SK-N-SH (cell line): ENCODE results near the gene ZNF518A. TPM values are rescaled to one million over a fixed set of nuclear protein-coding genes. Genes with fewer than 3 reads are reported as not detected.

ENCODE experiments used
- CTCF ChIA-PET: fragments of 300-600, 350-600 bp; formaldehyde crosslinking; extraction: SDS; loops from one replicate; lab custom pipeline; 2021; lab: Yijun Ruan, JAX
- POLR2A ChIA-PET: fragments of 350-600 bp; sonication (Branson Sonifier 250); formaldehyde crosslinking; extraction: SDS; loops from one replicate; lab custom pipeline; 2020; ENCODE audit warnings: antibody characterized with exemption, inconsistent platforms; lab: Yijun Ruan, JAX
- DNase-seq: peaks from one replicate; pipeline ENCODE4 v3.0.0; 2012
- H2AFZ ChIP-seq: fragments of 200-600 bp; sonication (generic); 2 replicates; pipeline ENCODE4 v1.8.1; 2016; ENCODE audit warnings: antibody characterized with exemption, mild to moderate bottlenecking, low read depth
- H3F3A ChIP-seq: fragments of 200-600 bp; sonication (generic); replicated peaks from 2 replicates; pipeline ENCODE3; 2016; ENCODE audit warnings: antibody characterized with exemption, mild to moderate bottlenecking; ENCODE audit not compliant: insufficient read depth
- H3K27ac ChIP-seq, 2 experiments: fragments of 200-500 bp in 1 of 2; fragments of 200-600 bp in 1 of 2; sonication (Bioruptor generic) in 1 of 2; sonication (generic), shearing (Covaris generic) in 1 of 2; 2 replicates each; pipeline versions ENCODE4 v1.5.1 to v1.6.1; 2014 to 2016; ENCODE audit warnings: low read depth in 2 of 2, inconsistent platforms in 1 of 2, low read length in 1 of 2, mild to moderate bottlenecking in 1 of 2, mixed read lengths in 1 of 2
- H3K27me3 ChIP-seq: fragments of 200-600 bp; sonication (generic), shearing (Covaris generic); 2 replicates; pipeline ENCODE4 v1.6.1; 2016; ENCODE audit warnings: mixed run types; ENCODE audit not compliant: insufficient read depth
- H3K36me3 ChIP-seq, 2 experiments: fragments of 200-500 bp in 1 of 2; fragments of 200-600 bp in 1 of 2; sonication (Bioruptor generic) in 1 of 2; sonication (generic) in 1 of 2; replicated peaks in 1 of 2; 2 replicates each; pipeline versions ENCODE3 to v1.5.1; 2014 to 2016; ENCODE audit warnings: low read length in 1 of 2, mild to moderate bottlenecking in 1 of 2; ENCODE audit not compliant: insufficient read depth in 2 of 2, control insufficient read depth in 1 of 2
- H3K4me1 ChIP-seq, 2 experiments: fragments of 200-500 bp in 1 of 2; fragments of 200-600 bp in 1 of 2; sonication (Bioruptor generic) in 1 of 2; sonication (generic), shearing (Covaris generic) in 1 of 2; 2 replicates each; pipeline versions ENCODE4 v1.5.1 to v1.6.1; 2014 to 2016; ENCODE audit warnings: low read depth in 1 of 2, low read length in 1 of 2, mixed run types in 1 of 2; ENCODE audit not compliant: insufficient read depth in 2 of 2, control insufficient read depth in 1 of 2
- H3K4me2 ChIP-seq: fragments of 200-600 bp; sonication (generic), shearing (Covaris generic); 2 replicates; pipeline ENCODE4 v1.6.1; 2017; ENCODE audit warnings: mixed run types
- H3K4me3 ChIP-seq, 2 experiments: fragments of 200-500 bp in 1 of 2; fragments of 200-600 bp in 1 of 2; sonication (Bioruptor generic) in 1 of 2; sonication (generic), shearing (Covaris generic) in 1 of 2; 2 replicates each; pipeline versions ENCODE4 v1.5.1 to v1.8.1; 2014 to 2016; ENCODE audit warnings: low read depth in 2 of 2, inconsistent platforms in 1 of 2, low read length in 1 of 2, mild to moderate bottlenecking in 1 of 2, mixed read lengths in 1 of 2, moderate library complexity in 1 of 2
- H3K79me2 ChIP-seq: fragments of 200-600 bp; sonication (generic); 2 replicates; pipeline ENCODE4 v1.8.1; 2017; ENCODE audit warnings: mild to moderate bottlenecking; ENCODE audit not compliant: insufficient read depth
- H3K9ac ChIP-seq: fragments of 200-600 bp; sonication (generic); 2 replicates; pipeline ENCODE4 v1.6.1; 2017; ENCODE audit warnings: mixed run types
- H3K9me2 ChIP-seq: fragments of 200-600 bp; sonication (generic); 2 replicates; pipeline ENCODE4 v1.6.1; 2017; ENCODE audit warnings: mixed run types
- H3K9me3 ChIP-seq: fragments of 200-600 bp; sonication (generic); 2 replicates; pipeline ENCODE4 v1.6.1; 2017; ENCODE audit warnings: mixed run types, mild to moderate bottlenecking, moderate library complexity
- H4K20me1 ChIP-seq: fragments of 200-600 bp; sonication (generic); 2 replicates; pipeline ENCODE4 v1.6.1; 2017; ENCODE audit warnings: mild to moderate bottlenecking, mixed run types; ENCODE audit not compliant: insufficient read depth
- CHD2 ChIP-seq: fragments of 150-350 bp; IDR thresholded peaks from 2 replicates; pipeline ENCODE4 v1.6.1; 2018; ENCODE audit warnings: low read length; ENCODE audit not compliant: partially characterized antibody
- ELF1 ChIP-seq: IDR thresholded peaks from 2 replicates; pipeline ENCODE4 v1.4.0; 2012
- EP300 ChIP-seq, 2 experiments: IDR thresholded peaks; 2 replicates each; pipeline versions ENCODE4 v1.4.0 to v1.6.1; 2012; ENCODE audit warnings: borderline replicate concordance in 1 of 2, low read depth in 1 of 2, low read length in 1 of 2
- EZH2phosphoT487 ChIP-seq: fragments of 200-600 bp; sonication (generic); IDR thresholded peaks from 2 replicates; pipeline ENCODE4 v1.6.1; 2017; ENCODE audit warnings: low read depth, mixed run types, mild to moderate bottlenecking, antibody characterized with exemption, moderate library complexity, borderline replicate concordance
- FOSL2 ChIP-seq: IDR thresholded peaks from 2 replicates; pipeline ENCODE4 v1.4.0; 2012; ENCODE audit warnings: low read depth, mild to moderate bottlenecking, moderate library complexity, borderline replicate concordance
- FOXM1 ChIP-seq: IDR thresholded peaks from 2 replicates; pipeline ENCODE4 v1.4.0; 2012; ENCODE audit warnings: low read depth, mild to moderate bottlenecking
- GABPA ChIP-seq: IDR thresholded peaks from 2 replicates; pipeline ENCODE4 v1.4.0; 2012; ENCODE audit warnings: low read depth, mild to moderate bottlenecking
- MXI1 ChIP-seq: IDR thresholded peaks from 2 replicates; pipeline ENCODE4 v1.6.1; 2012; ENCODE audit warnings: mild to moderate bottlenecking, low read depth, low read length, improper control_type of control experiment
- RCOR1 ChIP-seq: fragments of 150-350 bp; IDR thresholded peaks from 2 replicates; pipeline ENCODE4 v1.6.1; 2017; ENCODE audit warnings: antibody characterized with exemption, low read length
- RFX5 ChIP-seq: IDR thresholded peaks from 2 replicates; pipeline ENCODE4 v1.6.1; 2012; ENCODE audit warnings: mild to moderate bottlenecking, improper control_type of control experiment, low read length
- RXRA ChIP-seq: IDR thresholded peaks from 2 replicates; pipeline ENCODE4 v1.4.0; 2012; ENCODE audit warnings: low read depth, mild to moderate bottlenecking, borderline replicate concordance
- SIN3A ChIP-seq: IDR thresholded peaks from 2 replicates; pipeline ENCODE4 v1.6.1; 2012; ENCODE audit warnings: low read depth, mild to moderate bottlenecking, low read length, moderate library complexity, borderline replicate concordance
- SMC3 ChIP-seq: IDR thresholded peaks from 2 replicates; pipeline ENCODE4 v1.6.1; 2012; ENCODE audit warnings: low read depth, low read length, improper control_type of control experiment
- TAF1 ChIP-seq: IDR thresholded peaks from 2 replicates; pipeline ENCODE4 v1.6.1; 2012; ENCODE audit warnings: low read depth, mild to moderate bottlenecking, low read length, moderate library complexity, borderline replicate concordance
- TCF12 ChIP-seq: IDR thresholded peaks from 2 replicates; pipeline ENCODE4 v1.4.0; 2012
- TEAD4 ChIP-seq: IDR thresholded peaks from 2 replicates; pipeline ENCODE4 v1.4.0; 2012; ENCODE audit warnings: mild to moderate bottlenecking, borderline replicate concordance; ENCODE audit not compliant: insufficient read depth
- YY1 ChIP-seq: IDR thresholded peaks from 2 replicates; pipeline ENCODE4 v1.4.0; 2012; ENCODE audit warnings: low read depth, mild to moderate bottlenecking
- WGBS: methylation state at CpG from one replicate; pipeline ENCODE4 v1.1.6; 2017; ENCODE audit warnings: low lambda C conversion rate; 5-methylcytosine and 5-hydroxymethylcytosine counted together
- polyA plus RNA-seq, 3 experiments: library from polyadenylated mRNA; depleted of rRNA; stranded (reverse); fragments of >200 nt; gene quantifications; 2 replicates each; pipeline ENCODE4 v1.2.3, GENCODE V29; 2012
- TF ChIP-seq, protein P1 (sequence below): fragments of 150-350 bp; IDR thresholded peaks from 2 replicates; pipeline ENCODE4 v1.6.1; 2016; ENCODE audit warnings: mild to moderate bottlenecking, low read depth, low read length
- TF ChIP-seq, protein P2 (sequence below): IDR thresholded peaks from 2 replicates; pipeline ENCODE4 v1.4.0; 2012; ENCODE audit warnings: low read depth, borderline replicate concordance
- TF ChIP-seq, protein P3 (sequence below): IDR thresholded peaks from 2 replicates; pipeline ENCODE4 v1.4.0; 2012; ENCODE audit warnings: low read depth
- TF ChIP-seq, protein P4 (sequence below): IDR thresholded peaks from 2 replicates; pipeline ENCODE4; 2012

Gene ZNF518A, protein sequence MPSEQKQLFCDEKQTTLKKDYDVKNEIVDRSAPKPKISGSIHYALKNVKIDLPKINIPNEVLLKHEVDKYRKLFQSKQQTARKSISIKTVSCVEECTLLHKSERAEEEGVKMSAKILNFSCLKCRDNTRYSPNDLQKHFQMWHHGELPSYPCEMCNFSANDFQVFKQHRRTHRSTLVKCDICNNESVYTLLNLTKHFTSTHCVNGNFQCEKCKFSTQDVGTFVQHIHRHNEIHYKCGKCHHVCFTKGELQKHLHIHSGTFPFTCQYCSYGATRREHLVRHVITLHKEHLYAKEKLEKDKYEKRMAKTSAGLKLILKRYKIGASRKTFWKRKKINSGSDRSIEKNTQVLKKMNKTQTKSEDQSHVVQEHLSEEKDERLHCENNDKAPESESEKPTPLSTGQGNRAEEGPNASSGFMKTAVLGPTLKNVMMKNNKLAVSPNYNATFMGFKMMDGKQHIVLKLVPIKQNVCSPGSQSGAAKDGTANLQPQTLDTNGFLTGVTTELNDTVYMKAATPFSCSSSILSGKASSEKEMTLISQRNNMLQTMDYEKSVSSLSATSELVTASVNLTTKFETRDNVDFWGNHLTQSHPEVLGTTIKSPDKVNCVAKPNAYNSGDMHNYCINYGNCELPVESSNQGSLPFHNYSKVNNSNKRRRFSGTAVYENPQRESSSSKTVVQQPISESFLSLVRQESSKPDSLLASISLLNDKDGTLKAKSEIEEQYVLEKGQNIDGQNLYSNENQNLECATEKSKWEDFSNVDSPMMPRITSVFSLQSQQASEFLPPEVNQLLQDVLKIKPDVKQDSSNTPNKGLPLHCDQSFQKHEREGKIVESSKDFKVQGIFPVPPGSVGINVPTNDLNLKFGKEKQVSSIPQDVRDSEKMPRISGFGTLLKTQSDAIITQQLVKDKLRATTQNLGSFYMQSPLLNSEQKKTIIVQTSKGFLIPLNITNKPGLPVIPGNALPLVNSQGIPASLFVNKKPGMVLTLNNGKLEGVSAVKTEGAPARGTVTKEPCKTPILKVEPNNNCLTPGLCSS (N-terminal part only)
- 1.7 and 2.4 TPM in 2 replicates for polyA plus RNA-seq (2012; rRNA removed)
- polyA plus RNA-seq (2012; cell fraction: cytosol; rRNA removed) = 1.8 and 2.9 TPM in 2 replicates
- polyA plus RNA-seq (2012; cell fraction: nucleus; rRNA removed) = 5.3 and 11.1 TPM in 2 replicates

DNA sequence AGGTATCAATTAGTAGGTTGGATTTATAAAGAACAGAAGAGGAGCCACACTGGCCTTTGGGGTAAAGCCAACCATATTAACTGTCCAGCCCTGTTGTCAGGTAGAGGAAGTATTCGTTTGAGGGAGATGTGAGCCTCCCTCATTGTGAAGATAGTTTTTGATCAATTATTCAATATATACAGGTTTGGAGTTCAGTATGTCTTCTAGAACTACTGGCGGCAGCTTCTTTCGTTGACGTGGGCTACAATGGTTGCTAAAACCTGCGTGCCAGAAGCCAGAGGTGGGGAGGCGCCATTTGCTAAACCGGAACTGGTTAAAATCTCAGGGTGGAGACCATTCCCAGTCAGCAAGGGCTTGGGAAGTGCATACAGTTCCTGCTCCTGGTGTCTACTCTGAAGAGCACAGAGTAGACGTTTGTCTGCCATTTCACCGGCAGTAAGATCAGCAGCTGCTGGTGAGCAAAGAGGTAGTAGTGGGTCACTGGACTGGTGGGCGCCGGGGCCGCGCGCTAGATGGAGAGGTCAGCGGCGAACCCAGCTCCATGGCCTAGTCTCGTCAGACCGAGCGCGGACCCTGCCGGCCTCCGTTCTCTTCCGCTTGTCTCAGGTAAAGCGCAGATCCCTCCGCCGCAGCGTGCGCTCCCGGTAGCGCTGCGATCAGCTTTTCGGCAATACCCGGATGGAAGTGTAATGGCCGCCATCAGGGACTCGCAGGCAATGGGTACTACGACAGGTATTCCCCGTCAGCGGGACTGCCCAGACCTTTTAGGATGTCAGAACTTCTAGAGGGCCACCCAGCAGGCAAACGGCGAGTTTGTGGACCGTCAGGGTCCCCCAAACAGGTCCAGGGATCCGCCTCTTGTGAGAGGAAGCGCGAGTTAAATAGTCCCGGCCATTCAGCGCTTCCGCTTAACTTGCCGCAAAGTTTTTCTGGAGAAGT, at the start of gene ZNF518A:
ZNF518A (plus strand) TSS at position 911 of the 939 bp plus-strand sequence. CDS start 26,026 bp downstream, outside the sequence.
- Histone ChIP-seq H3K27ac (peak within 1 kb of the TSS; percentile 89 to 99), H3K27me3 (no peaks in the 10 kb centered on the region), H3K36me3 (peaks cover 10 to 20% of the 10 kb centered on the region in 2 experiments), H3K4me3 (peak within 1 kb of the TSS; percentile 77 to 85), H4K20me1 (no peaks in the 10 kb centered on the region), H3K4me2 (peak within 1 kb of the TSS; percentile 74), H3F3A (peaks cover 12% of the 10 kb centered on the region), H3K9me3 (no peaks in the 10 kb centered on the region; the same call in 1 of the 2 replicates), H3K4me1 (peaks cover 5 to 7% of the 10 kb centered on the region in 2 experiments; a peak in 3 of 4 replicates), H2AFZ (peak within 1 kb of the TSS; percentile 100), H3K79me2 (no peaks in the 10 kb centered on the region), H3K9me2 (no peaks in the 10 kb centered on the region), H3K9ac (peak within 1 kb of the TSS; percentile 80)
- ChIA-PET CTCF (interaction anchor here (0.6 to 1.6 kb wide), 8 partner anchors 11 to 436 kb away, joined by 3 to 6 read pairs (median 3); partner anchors contain the start of gene TCTN3), POLR2A (interaction anchor here (0.9 to 2.4 kb wide), 12 partner anchors 9 to 436 kb away, joined by 3 to 114 read pairs (median 6); partner anchors contain the start of genes CC2D2B, CCNJ and TCTN3)
- peak; percentile 88 for DNase-seq
- WGBS = 19% methylated on average over 29 of the region's 48 CpGs
- TF ChIP-seq EZH2phosphoT487 (no peak), ELF1 (peak; percentile 94), FOXM1 (peak; percentile 51; the same call in 1 of the 2 replicates), SIN3A (peak; percentile 63; the same call in 1 of the 2 replicates), MXI1 (0 out of 2 replicates have a peak, but pooled peaks have one; percentile 47), TAF1 (peak; percentile 91; the same call in 1 of the 2 replicates), GABPA (peak; percentile 81), TCF12 (no peak), SMC3 (no peak), YY1 (peak; percentile 97), RXRA (0 out of 2 replicates have a peak, but pooled peaks have one; percentile 8), EP300 (IDR thresholded peaks at IDR 0.05; ENCODE audit: borderline replicate concordance in 1 of 2, low read depth in 1 of 2, low read length in 1 of 2) (peak in 1 of 2 experiments; percentile 47; a peak in 2 of 4 replicates), TEAD4 (0 out of 2 replicates have a peak, but pooled peaks have one; percentile 7), FOSL2 (no peak), CHD2 (peak; percentile 97), RFX5 (no peak), RCOR1 (no peak; the same call in 1 of the 2 replicates)
- TF ChIP-seq, protein P1, sequence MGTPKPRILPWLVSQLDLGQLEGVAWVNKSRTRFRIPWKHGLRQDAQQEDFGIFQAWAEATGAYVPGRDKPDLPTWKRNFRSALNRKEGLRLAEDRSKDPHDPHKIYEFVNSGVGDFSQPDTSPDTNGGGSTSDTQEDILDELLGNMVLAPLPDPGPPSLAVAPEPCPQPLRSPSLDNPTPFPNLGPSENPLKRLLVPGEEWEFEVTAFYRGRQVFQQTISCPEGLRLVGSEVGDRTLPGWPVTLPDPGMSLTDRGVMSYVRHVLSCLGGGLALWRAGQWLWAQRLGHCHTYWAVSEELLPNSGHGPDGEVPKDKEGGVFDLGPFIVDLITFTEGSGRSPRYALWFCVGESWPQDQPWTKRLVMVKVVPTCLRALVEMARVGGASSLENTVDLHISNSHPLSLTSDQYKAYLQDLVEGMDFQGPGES = no peak
- TF ChIP-seq, protein P2, sequence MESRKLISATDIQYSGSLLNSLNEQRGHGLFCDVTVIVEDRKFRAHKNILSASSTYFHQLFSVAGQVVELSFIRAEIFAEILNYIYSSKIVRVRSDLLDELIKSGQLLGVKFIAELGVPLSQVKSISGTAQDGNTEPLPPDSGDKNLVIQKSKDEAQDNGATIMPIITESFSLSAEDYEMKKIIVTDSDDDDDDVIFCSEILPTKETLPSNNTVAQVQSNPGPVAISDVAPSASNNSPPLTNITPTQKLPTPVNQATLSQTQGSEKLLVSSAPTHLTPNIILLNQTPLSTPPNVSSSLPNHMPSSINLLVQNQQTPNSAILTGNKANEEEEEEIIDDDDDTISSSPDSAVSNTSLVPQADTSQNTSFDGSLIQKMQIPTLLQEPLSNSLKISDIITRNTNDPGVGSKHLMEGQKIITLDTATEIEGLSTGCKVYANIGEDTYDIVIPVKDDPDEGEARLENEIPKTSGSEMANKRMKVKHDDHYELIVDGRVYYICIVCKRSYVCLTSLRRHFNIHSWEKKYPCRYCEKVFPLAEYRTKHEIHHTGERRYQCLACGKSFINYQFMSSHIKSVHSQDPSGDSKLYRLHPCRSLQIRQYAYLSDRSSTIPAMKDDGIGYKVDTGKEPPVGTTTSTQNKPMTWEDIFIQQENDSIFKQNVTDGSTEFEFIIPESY = no peak
- TF ChIP-seq, protein P3, sequence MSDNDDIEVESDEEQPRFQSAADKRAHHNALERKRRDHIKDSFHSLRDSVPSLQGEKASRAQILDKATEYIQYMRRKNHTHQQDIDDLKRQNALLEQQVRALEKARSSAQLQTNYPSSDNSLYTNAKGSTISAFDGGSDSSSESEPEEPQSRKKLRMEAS = peak; percentile 95
- TF ChIP-seq, protein P4, sequence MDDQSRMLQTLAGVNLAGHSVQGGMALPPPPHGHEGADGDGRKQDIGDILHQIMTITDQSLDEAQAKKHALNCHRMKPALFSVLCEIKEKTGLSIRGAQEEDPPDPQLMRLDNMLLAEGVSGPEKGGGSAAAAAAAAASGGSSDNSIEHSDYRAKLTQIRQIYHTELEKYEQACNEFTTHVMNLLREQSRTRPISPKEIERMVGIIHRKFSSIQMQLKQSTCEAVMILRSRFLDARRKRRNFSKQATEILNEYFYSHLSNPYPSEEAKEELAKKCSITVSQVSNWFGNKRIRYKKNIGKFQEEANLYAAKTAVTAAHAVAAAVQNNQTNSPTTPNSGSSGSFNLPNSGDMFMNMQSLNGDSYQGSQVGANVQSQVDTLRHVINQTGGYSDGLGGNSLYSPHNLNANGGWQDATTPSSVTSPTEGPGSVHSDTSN = peak; percentile 71
